ENCODE measurements around the gene ALDH1A2.

- no peak for TF ChIP-seq CTCF (IDR thresholded peaks at IDR 0.05)
- TF ChIP-seq POLR2A (IDR thresholded peaks at IDR 0.05), result no peak
These were observed 121.6 kb downstream of the ALDH1A2 start for GRCh38 chr15:57943754-57944420.

Data from right lobe of liver (tissue), 4 donors.